HepG2 (cell line): ENCODE data around the gene DEGS1. TPM values are rescaled to one million over a fixed set of nuclear protein-coding genes. Genes with fewer than 3 reads are reported as not detected.

Experiments used
- AHR ChIP-seq: IDR thresholded peaks from 2 replicates; pipeline ENCODE4 v1.6.1; 2018; ENCODE audit warnings: missing genetic modification reagents, missing compliant biosample characterization
- HNRNPL ChIP-seq: fragments of 200-400 bp; formaldehyde crosslinking; IDR thresholded peaks from 2 replicates; pipeline ENCODE4 v1.6.1; 2017; ENCODE audit warnings: mild to moderate bottlenecking, low read depth, low read length
- MLXIP ChIP-seq: sonication (generic); formaldehyde crosslinking; IDR thresholded peaks from 2 replicates; pipeline ENCODE4 v1.9.0; 2021; ENCODE audit warnings: missing genetic modification reagents, borderline replicate concordance
- MXI1 ChIP-seq: IDR thresholded peaks from 3 replicates; pipeline ENCODE4 v1.6.1; 2012; ENCODE audit warnings: low read depth, low read length, inconsistent platforms, borderline replicate concordance
- PAWR ChIP-seq: sonication (generic); formaldehyde crosslinking; IDR thresholded peaks from 2 replicates; pipeline ENCODE4 v1.4.0; 2020; ENCODE audit warnings: missing genetic modification reagents, mild to moderate bottlenecking, borderline replicate concordance
- REXO4 ChIP-seq: sonication (generic); formaldehyde crosslinking; IDR thresholded peaks from 2 replicates; pipeline ENCODE4 v1.8.0; 2022; ENCODE audit warnings: missing genetic modification reagents, mild to moderate bottlenecking, borderline replicate concordance
- TCF7 ChIP-seq: sonication (generic); IDR thresholded peaks from 2 replicates; pipeline ENCODE4 v1.6.1; 2016; ENCODE audit warnings: antibody characterized with exemption, low read depth
- TCF7L2 ChIP-seq: IDR thresholded peaks from 2 replicates; pipeline ENCODE4 v1.6.1; 2011; ENCODE audit warnings: mild to moderate bottlenecking, low read depth, low read length, moderate library complexity
- THYN1 ChIP-seq: sonication (generic); formaldehyde crosslinking; IDR thresholded peaks from 2 replicates; pipeline ENCODE4 v1.8.1; 2023; ENCODE audit warnings: low read depth, mild to moderate bottlenecking, moderate library complexity, missing genetic modification reagents, borderline replicate concordance
- TOPORS ChIP-seq: sonication (generic); formaldehyde crosslinking; IDR thresholded peaks from 2 replicates; pipeline ENCODE4 v1.8.0; 2023; ENCODE audit warnings: mild to moderate bottlenecking, missing genetic modification reagents
- ZNF17 ChIP-seq: sonication (generic); formaldehyde crosslinking; IDR thresholded peaks from 2 replicates; pipeline ENCODE4 v1.5.0; 2020; ENCODE audit warnings: mild to moderate bottlenecking, missing genetic modification reagents
- ZNF18 ChIP-seq: sonication (generic); formaldehyde crosslinking; IDR thresholded peaks from 2 replicates; pipeline ENCODE4 v1.8.0; 2022; ENCODE audit warnings: mild to moderate bottlenecking, missing genetic modification reagents; ENCODE audit not compliant: insufficient replicate concordance
- ZNF225 ChIP-seq: sonication (generic); formaldehyde crosslinking; IDR thresholded peaks from 2 replicates; pipeline ENCODE4 v1.4.0; 2020; ENCODE audit warnings: mild to moderate bottlenecking, missing genetic modification reagents
- polyA plus RNA-seq, 8 experiments: library from polyadenylated mRNA; depleted of rRNA in 3 of 8; stranded (reverse) in 7 of 8; unstranded in 1 of 8; fragments of >200 nt; fragmentation: Illumina TruSeq in 4 of 8; extraction: Trizol in 4 of 8; gene quantifications; 2 replicates each; pipeline versions ENCODE4 v1.2.1 to v1.2.3, GENCODE V29; 2011 to 2016; ENCODE audit warnings: low read depth in 4 of 8, missing spikeins in 1 of 8, mixed read lengths in 1 of 8; ENCODE audit not compliant: insufficient read depth in 1 of 8
- total RNA-seq, 5 experiments: library from RNA; depleted of rRNA; stranded (reverse); fragments of >200 nt; fragmentation: Illumina TruSeq; extraction: Trizol; gene quantifications; 2 replicates each; pipeline ENCODE4 v1.2.3, GENCODE V29; 2016; ENCODE audit warnings: low read depth in 1 of 5
- TF ChIP-seq, protein P1 (sequence below): sonication (generic); formaldehyde crosslinking; IDR thresholded peaks from 2 replicates; pipeline ENCODE4 v1.4.0; 2020; ENCODE audit warnings: mild to moderate bottlenecking, missing genetic modification reagents
- TF ChIP-seq, protein P2 (sequence below): fragments of 450-650 bp; IDR thresholded peaks from 2 replicates; pipeline ENCODE4 v1.6.1; 2017; ENCODE audit warnings: mild to moderate bottlenecking

Gene DEGS1
- total and polyA plus RNA-seq, 2 of the 13 experiments (the other 11 are each of a cell fraction or from before 2014, with no cell fraction given): 18.1 to 35.9 TPM

DNA sequence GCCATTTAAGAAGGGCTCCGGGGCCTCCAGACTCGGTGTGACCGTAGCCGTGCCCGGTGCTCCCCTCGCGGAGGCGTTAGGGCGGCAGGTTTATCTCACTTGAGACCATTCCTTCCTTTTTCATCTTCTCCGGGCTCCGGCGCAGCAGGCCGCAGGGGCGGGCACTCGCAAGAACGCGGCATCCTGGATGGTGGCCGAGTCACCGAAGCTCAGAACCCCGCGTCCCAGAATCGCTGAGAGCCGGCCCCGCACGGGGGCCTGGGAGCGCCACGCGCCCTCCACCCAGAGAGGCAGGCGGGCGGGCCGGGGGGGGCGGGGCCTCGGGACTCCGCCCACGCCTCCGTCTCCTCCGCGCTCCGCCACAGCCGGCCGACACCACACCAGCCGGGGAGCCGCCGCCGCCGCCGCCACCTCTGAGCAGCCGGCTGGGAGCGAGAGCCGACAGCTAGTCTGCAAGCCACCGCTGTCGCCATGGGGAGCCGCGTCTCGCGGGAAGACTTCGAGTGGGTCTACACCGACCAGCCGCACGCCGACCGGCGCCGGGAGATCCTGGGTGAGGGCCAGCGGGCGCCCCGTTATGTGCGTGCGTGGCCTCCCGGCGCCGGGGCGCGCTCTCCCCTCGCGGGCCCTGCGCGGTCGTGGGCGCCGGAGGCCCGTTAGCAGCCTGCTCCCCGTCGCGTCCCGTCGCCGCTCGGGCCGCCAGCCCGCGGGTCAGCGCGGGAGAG is at the start of gene DEGS1 (continued):
- TF ChIP-seq HNRNPL (no peak), MXI1 (no peak; the same call in 1 of the 3 replicates), ZNF18 (CRISPR knock-in tag) (peak; percentile 31), TCF7 (no peak), TCF7L2 (no peak), TOPORS (CRISPR knock-in tag) (peak; percentile 88; the same call in 1 of the 2 replicates), AHR (CRISPR knock-in tag) (no peak), REXO4 (CRISPR knock-in tag) (no peak), PAWR (no peak), MLXIP (CRISPR knock-in tag) (no peak), THYN1 (CRISPR knock-in tag) (no peak), ZNF17 (CRISPR knock-in tag) (no peak), ZNF225 (CRISPR knock-in tag) (no peak)
- TF ChIP-seq, protein P1, sequence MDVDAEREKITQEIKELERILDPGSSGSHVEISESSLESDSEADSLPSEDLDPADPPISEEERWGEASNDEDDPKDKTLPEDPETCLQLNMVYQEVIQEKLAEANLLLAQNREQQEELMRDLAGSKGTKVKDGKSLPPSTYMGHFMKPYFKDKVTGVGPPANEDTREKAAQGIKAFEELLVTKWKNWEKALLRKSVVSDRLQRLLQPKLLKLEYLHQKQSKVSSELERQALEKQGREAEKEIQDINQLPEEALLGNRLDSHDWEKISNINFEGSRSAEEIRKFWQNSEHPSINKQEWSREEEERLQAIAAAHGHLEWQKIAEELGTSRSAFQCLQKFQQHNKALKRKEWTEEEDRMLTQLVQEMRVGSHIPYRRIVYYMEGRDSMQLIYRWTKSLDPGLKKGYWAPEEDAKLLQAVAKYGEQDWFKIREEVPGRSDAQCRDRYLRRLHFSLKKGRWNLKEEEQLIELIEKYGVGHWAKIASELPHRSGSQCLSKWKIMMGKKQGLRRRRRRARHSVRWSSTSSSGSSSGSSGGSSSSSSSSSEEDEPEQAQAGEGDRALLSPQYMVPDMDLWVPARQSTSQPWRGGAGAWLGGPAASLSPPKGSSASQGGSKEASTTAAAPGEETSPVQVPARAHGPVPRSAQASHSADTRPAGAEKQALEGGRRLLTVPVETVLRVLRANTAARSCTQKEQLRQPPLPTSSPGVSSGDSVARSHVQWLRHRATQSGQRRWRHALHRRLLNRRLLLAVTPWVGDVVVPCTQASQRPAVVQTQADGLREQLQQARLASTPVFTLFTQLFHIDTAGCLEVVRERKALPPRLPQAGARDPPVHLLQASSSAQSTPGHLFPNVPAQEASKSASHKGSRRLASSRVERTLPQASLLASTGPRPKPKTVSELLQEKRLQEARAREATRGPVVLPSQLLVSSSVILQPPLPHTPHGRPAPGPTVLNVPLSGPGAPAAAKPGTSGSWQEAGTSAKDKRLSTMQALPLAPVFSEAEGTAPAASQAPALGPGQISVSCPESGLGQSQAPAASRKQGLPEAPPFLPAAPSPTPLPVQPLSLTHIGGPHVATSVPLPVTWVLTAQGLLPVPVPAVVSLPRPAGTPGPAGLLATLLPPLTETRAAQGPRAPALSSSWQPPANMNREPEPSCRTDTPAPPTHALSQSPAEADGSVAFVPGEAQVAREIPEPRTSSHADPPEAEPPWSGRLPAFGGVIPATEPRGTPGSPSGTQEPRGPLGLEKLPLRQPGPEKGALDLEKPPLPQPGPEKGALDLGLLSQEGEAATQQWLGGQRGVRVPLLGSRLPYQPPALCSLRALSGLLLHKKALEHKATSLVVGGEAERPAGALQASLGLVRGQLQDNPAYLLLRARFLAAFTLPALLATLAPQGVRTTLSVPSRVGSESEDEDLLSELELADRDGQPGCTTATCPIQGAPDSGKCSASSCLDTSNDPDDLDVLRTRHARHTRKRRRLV: no peak
- TF ChIP-seq, protein P2, sequence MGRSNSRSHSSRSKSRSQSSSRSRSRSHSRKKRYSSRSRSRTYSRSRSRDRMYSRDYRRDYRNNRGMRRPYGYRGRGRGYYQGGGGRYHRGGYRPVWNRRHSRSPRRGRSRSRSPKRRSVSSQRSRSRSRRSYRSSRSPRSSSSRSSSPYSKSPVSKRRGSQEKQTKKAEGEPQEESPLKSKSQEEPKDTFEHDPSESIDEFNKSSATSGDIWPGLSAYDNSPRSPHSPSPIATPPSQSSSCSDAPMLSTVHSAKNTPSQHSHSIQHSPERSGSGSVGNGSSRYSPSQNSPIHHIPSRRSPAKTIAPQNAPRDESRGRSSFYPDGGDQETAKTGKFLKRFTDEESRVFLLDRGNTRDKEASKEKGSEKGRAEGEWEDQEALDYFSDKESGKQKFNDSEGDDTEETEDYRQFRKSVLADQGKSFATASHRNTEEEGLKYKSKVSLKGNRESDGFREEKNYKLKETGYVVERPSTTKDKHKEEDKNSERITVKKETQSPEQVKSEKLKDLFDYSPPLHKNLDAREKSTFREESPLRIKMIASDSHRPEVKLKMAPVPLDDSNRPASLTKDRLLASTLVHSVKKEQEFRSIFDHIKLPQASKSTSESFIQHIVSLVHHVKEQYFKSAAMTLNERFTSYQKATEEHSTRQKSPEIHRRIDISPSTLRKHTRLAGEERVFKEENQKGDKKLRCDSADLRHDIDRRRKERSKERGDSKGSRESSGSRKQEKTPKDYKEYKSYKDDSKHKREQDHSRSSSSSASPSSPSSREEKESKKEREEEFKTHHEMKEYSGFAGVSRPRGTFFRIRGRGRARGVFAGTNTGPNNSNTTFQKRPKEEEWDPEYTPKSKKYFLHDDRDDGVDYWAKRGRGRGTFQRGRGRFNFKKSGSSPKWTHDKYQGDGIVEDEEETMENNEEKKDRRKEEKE: no peak
